A549 (cell line): Measurements from ENCODE around the gene FAM219B. TPM values are rescaled to one million over a fixed set of nuclear protein-coding genes. Genes with fewer than 3 reads are reported as not detected.
A peak's percentile ranks its signal among the peaks of the same experiment; 100 is the strongest.

Experiments used
- ATAC-seq, 2 experiments: fragments of 200-7000 bp in 1 of 2; fragments of >200 bp in 1 of 2; cut with Nextera tagmentation in 1 of 2; cut with Tn5 transposase in 1 of 2; 3 replicates each; pipeline versions ENCODE4 v1.8.0 to v1.9.1; 2018 to 2020; ENCODE audit warnings: mild to moderate bottlenecking in 1 of 2, moderate library complexity in 1 of 2
- CTCF ChIA-PET: fragments of 300-600 bp; sonication (Branson Sonifier 250); formaldehyde crosslinking; extraction: SDS; loops from one replicate; lab custom pipeline; 2021; ENCODE audit warnings: antibody characterized with exemption, inconsistent platforms; lab: Yijun Ruan, JAX
- POLR2A ChIA-PET: fragments of 350-600 bp; formaldehyde crosslinking; extraction: SDS; loops from one replicate; lab custom pipeline; 2021; ENCODE audit warnings: antibody characterized with exemption, inconsistent platforms; lab: Yijun Ruan, JAX
- DNase-seq, 2 experiments: peaks; one replicate each; pipeline versions ENCODE4 v3.0.0 to v3.0.0-alpha.2; 2011 to 2016; ENCODE audit warnings: low read depth in 1 of 2, low spot score in 1 of 2
- FAIRE-seq: peaks from 2 replicates; lab custom pipeline; 2011; peaks lifted over from hg19 to GRCh38; lab: Jason Lieb, UNC
- H3K27ac ChIP-seq, 2 experiments: fragments of >200 bp; sonication (Bioruptor Twin); formaldehyde crosslinking; 3 replicates each; pipeline ENCODE4 v1.5.1; 2016 to 2017
- H3K4me1 ChIP-seq: fragments of >200 bp; sonication (Bioruptor Twin); formaldehyde crosslinking; 3 replicates; pipeline ENCODE4 v1.6.1; 2016
- H3K4me2 ChIP-seq: fragments of >200 bp; sonication (Bioruptor Twin); formaldehyde crosslinking; 3 replicates; pipeline ENCODE4 v1.6.1; 2016
- H3K4me3 ChIP-seq: fragments of >200 bp; sonication (Bioruptor Twin); formaldehyde crosslinking; 3 replicates; pipeline ENCODE4 v1.5.1; 2016
- H3K9me3 ChIP-seq: fragments of >200 bp; sonication (Bioruptor Twin); formaldehyde crosslinking; 3 replicates; pipeline ENCODE4 v1.6.1; 2016
- BHLHE40 ChIP-seq: IDR thresholded peaks from 2 replicates; pipeline ENCODE4 v1.6.1; 2012; ENCODE audit warnings: low read depth, low read length, inconsistent platforms
- CBX2 ChIP-seq: fragments of 200-600 bp; sonication (generic); IDR thresholded peaks from 2 replicates; pipeline ENCODE4 v1.6.1; 2016; ENCODE audit warnings: low read depth, mild to moderate bottlenecking, borderline replicate concordance
- CBX8 ChIP-seq: fragments of 200-600 bp; sonication (generic); IDR thresholded peaks from 2 replicates; pipeline ENCODE4 v1.6.1; 2016
- CEBPB ChIP-seq, 2 experiments: fragments of >200 bp in 1 of 2; sonication (Bioruptor Twin) in 1 of 2; formaldehyde crosslinking in 1 of 2; IDR thresholded peaks; 2 replicates each; pipeline ENCODE4 v1.6.1; 2012 to 2016
- EP300 ChIP-seq, 2 experiments: fragments of >200 bp; sonication (Bioruptor Twin); formaldehyde crosslinking; IDR thresholded peaks; 2 replicates in 1 of 2; 3 replicates in 1 of 2; pipeline ENCODE4 v1.6.1; 2016 to 2017
- ESRRA ChIP-seq: fragments of 150-350 bp; IDR thresholded peaks from 2 replicates; pipeline ENCODE4 v1.6.1; 2014; ENCODE audit warnings: mild to moderate bottlenecking, low read length, borderline replicate concordance
- FOSL2 ChIP-seq, 2 experiments: fragments of 450-650 bp in 1 of 2; fragments of >200 bp in 1 of 2; sonication (Bioruptor Twin) in 1 of 2; formaldehyde crosslinking; IDR thresholded peaks; 2 replicates each; pipeline versions ENCODE4 v1.5.0 to v1.6.1; 2016 to 2020; ENCODE audit warnings: mild to moderate bottlenecking in 1 of 2, moderate library complexity in 1 of 2
- FOXS1 ChIP-seq: fragments of 250-450 bp; sonication (Bioruptor Pico); IDR thresholded peaks from 2 replicates; pipeline ENCODE4 v1.5.0; 2020; ENCODE audit warnings: mild to moderate bottlenecking, moderate library complexity
- HOXA7 ChIP-seq: fragments of 250-450 bp; sonication (Bioruptor Pico); IDR thresholded peaks from 2 replicates; pipeline ENCODE4 v1.5.0; 2020; ENCODE audit warnings: mild to moderate bottlenecking, moderate library complexity
- MAFK ChIP-seq: fragments of 450-650 bp; IDR thresholded peaks from 2 replicates; pipeline ENCODE4 v1.6.1; 2014; ENCODE audit not compliant: partially characterized antibody
- NFE2L2 ChIP-seq: fragments of 150-350 bp; conservative IDR thresholded peaks from 2 replicates; pipeline ENCODE4 v1.6.1; 2014; ENCODE audit warnings: low read length
- RARB ChIP-seq: fragments of 250-450 bp; sonication (Bioruptor Pico); IDR thresholded peaks from 2 replicates; pipeline ENCODE4 v1.8.0; 2021; ENCODE audit warnings: mild to moderate bottlenecking, moderate library complexity
- RFX5 ChIP-seq: fragments of 450-650 bp; IDR thresholded peaks from 2 replicates; pipeline ENCODE4 v1.7.1; 2014; ENCODE audit warnings: antibody characterized with exemption, mild to moderate bottlenecking, moderate library complexity
- SREBF2 ChIP-seq: fragments of 450-650 bp; IDR thresholded peaks from 2 replicates; pipeline ENCODE4 v1.6.1; 2014; ENCODE audit warnings: mild to moderate bottlenecking, moderate library complexity
- TP53 ChIP-seq: fragments of 250-450 bp; sonication (Bioruptor Pico); IDR thresholded peaks from 2 replicates; pipeline ENCODE4 v1.5.0; 2021; ENCODE audit warnings: mild to moderate bottlenecking, moderate library complexity
- WGBS: methylation state at CpG from one replicate; pipeline ENCODE4 v1.1.6; 2017; ENCODE audit errors: missing lambda C conversion rate; 5-methylcytosine and 5-hydroxymethylcytosine counted together
- polyA plus RNA-seq, 4 experiments: library from polyadenylated mRNA; depleted of rRNA in 3 of 4; stranded (reverse); fragments of >200 nt; fragmentation: RNase III in 1 of 4; extraction: RNeasy Plus Mini Kit Qiagen cat#74134 plus additional on column Dnase treatment in 1 of 4; gene quantifications; 2 replicates in 3 of 4; 3 replicates in 1 of 4; pipeline ENCODE4 v1.2.3, GENCODE V29; 2011 to 2017
- TF ChIP-seq, protein P1 (sequence below): fragments of 150-350 bp; IDR thresholded peaks from 2 replicates; pipeline ENCODE4 v1.6.1; 2014; ENCODE audit warnings: low read depth, mild to moderate bottlenecking, low read length
- TF ChIP-seq, protein P2 (sequence below): fragments of 250-450 bp; sonication (Bioruptor Pico); IDR thresholded peaks from 2 replicates; pipeline ENCODE4 v1.5.0; 2021; ENCODE audit warnings: mild to moderate bottlenecking, moderate library complexity, borderline replicate concordance
- TF ChIP-seq, protein P3 (sequence below): fragments of >200 bp; sonication (Bioruptor Twin); formaldehyde crosslinking; IDR thresholded peaks from 3 replicates; pipeline ENCODE4 v1.5.1; 2016
- TF ChIP-seq, protein P4 (sequence below): IDR thresholded peaks from 2 replicates; pipeline ENCODE4 v1.6.1; 2012; ENCODE audit warnings: low read depth, borderline replicate concordance
- TF ChIP-seq, protein P5 (sequence below): fragments of 250-450 bp; sonication (Bioruptor Pico); IDR thresholded peaks from 2 replicates; pipeline ENCODE4 v1.5.0; 2020; ENCODE audit warnings: low read depth, mild to moderate bottlenecking, moderate library complexity

Gene FAM219B
- polyA plus RNA-seq, 2 of the 4 experiments (the other 2 are of a cell fraction) = 36.9 to 46.2 TPM

DNA sequence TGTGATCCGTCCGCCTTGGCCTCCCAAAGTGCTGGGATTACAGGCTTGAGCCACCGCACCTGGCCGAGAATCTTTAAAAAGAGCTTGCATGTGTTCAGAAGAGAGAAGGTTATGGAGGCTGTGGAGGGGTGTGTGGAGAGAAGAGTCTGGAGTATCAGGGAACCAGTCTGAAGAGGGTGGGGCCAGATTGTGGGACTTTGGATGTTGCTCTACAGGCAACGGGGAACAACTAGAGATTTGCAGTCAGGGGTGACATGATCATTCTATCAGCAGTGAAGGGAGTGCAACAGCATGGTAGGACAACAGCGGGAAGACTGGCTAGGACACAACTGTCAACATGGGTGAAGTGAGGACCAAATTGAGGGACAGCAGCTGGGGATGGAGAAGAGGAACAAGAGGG is 42.4 kb downstream of the FAM219B start:
- no peak for DNase-seq
- TF ChIP-seq TP53 (CRISPR knock-in tag) (no peak), CBX2 (no peak), MAFK (no peak), CEBPB (IDR thresholded peaks at IDR 0.05) (no peak), FOXS1 (no peak), HOXA7 (CRISPR knock-in tag) (no peak)
- TF ChIP-seq, protein P1, sequence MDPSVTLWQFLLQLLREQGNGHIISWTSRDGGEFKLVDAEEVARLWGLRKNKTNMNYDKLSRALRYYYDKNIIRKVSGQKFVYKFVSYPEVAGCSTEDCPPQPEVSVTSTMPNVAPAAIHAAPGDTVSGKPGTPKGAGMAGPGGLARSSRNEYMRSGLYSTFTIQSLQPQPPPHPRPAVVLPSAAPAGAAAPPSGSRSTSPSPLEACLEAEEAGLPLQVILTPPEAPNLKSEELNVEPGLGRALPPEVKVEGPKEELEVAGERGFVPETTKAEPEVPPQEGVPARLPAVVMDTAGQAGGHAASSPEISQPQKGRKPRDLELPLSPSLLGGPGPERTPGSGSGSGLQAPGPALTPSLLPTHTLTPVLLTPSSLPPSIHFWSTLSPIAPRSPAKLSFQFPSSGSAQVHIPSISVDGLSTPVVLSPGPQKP = no peak
- TF ChIP-seq, protein P2, sequence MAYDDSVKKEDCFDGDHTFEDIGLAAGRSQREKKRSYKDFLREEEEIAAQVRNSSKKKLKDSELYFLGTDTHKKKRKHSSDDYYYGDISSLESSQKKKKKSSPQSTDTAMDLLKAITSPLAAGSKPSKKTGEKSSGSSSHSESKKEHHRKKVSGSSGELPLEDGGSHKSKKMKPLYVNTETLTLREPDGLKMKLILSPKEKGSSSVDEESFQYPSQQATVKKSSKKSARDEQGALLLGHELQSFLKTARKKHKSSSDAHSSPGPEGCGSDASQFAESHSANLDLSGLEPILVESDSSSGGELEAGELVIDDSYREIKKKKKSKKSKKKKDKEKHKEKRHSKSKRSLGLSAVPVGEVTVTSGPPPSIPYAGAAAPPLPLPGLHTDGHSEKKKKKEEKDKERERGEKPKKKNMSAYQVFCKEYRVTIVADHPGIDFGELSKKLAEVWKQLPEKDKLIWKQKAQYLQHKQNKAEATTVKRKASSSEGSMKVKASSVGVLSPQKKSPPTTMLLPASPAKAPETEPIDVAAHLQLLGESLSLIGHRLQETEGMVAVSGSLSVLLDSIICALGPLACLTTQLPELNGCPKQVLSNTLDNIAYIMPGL (CRISPR knock-in tag) = no peak
- TF ChIP-seq, all 56 proteins: peak for 0
- no peak overlapping the region for H3K4me2 ChIP-seq
- H3K9me3 ChIP-seq = no peaks in the 10 kb centered on the region
- no peak overlapping the region; a peak in 1 of 6 replicates for H3K27ac ChIP-seq
- no peak for FAIRE-seq
- CTCF ChIA-PET = interaction anchor here (0.5 to 2.2 kb wide), 6 partner anchors 11 to 201 kb away, joined by 3 to 12 read pairs (median 4); partner anchors contain the start of gene ULK3
- POLR2A ChIA-PET = interaction anchor here (2.4 kb wide), 1 partner anchor 9 kb away, joined by 5 read pairs; the partner anchor contains the start of gene SCAMP2
- peaks cover 48% of the 10 kb centered on the region for H3K4me1 ChIP-seq
- WGBS = 97% methylated on average over 6 of the region's 6 CpGs
- no peak for ATAC-seq
- H3K4me3 ChIP-seq = no peak overlapping the region

DNA sequence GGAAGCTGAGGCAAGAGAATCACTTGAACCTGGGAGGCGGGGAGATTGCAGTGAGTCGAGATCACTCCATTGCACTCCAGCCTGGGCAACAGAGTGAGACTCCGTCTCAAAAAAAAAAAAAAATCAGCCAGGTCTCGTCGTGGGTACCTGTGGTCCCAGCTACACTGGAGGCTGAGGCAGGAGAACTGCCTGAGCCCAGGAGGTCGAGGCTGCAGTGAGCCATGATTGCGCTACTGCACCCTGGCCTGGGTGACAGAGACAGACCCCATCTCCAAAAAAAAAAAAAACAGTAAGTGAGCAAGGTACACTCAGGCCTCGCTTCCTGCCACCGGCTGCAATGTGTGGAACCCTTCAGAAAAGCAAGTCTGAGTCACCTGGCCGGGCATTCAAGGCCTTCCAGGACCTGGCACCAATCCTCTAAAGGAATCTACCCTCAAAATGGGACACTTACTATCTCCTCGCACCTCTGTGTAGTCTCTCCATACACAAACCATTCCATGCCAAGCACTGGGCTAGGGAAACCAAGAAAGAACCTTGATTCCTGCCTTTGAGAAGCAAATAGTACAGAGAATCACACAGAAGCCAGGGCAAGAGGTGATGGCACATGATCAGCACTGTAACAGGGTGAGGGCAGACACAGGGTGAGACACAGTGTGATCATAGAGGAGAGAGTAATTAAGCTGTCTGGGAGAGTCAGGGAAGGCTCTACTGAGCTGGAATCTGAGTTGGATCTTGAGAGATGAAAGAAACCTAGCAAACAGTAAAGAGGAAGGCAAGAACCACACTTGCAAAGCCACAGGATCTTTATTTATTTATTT is 43.2 kb downstream of the FAM219B start:
- Histone ChIP-seq H3K9me3 (no peaks in the 10 kb centered on the region), H3K4me1 (peaks cover 48% of the 10 kb centered on the region), H3K27ac (peak overlapping the region in 1 of 2 experiments; percentile 53; a peak in 3 of 6 replicates), H3K4me2 (no peak overlapping the region), H3K4me3 (no peak overlapping the region)
- ChIA-PET CTCF (interaction anchor here (0.5 to 2.2 kb wide), 8 partner anchors 7 to 1026 kb away, joined by 3 to 12 read pairs (median 3); partner anchors contain the start of gene ULK3), POLR2A (interaction anchor here (2.4 kb wide), 1 partner anchor 10 kb away, joined by 5 read pairs; the partner anchor contains the start of gene SCAMP2)
- TF ChIP-seq BHLHE40 (no peak), NFE2L2 (no peak), CBX2 (no peak), SREBF2 (no peak), RARB (no peak), EP300 (IDR thresholded peaks at IDR 0.05) (no peak), RFX5 (no peak), CBX8 (no peak), FOSL2 (IDR thresholded peaks at IDR 0.05) (no peak), FOSL2 (CRISPR knock-in tag; IDR thresholded peaks at IDR 0.05) (no peak), ESRRA (no peak)
- TF ChIP-seq, protein P3, sequence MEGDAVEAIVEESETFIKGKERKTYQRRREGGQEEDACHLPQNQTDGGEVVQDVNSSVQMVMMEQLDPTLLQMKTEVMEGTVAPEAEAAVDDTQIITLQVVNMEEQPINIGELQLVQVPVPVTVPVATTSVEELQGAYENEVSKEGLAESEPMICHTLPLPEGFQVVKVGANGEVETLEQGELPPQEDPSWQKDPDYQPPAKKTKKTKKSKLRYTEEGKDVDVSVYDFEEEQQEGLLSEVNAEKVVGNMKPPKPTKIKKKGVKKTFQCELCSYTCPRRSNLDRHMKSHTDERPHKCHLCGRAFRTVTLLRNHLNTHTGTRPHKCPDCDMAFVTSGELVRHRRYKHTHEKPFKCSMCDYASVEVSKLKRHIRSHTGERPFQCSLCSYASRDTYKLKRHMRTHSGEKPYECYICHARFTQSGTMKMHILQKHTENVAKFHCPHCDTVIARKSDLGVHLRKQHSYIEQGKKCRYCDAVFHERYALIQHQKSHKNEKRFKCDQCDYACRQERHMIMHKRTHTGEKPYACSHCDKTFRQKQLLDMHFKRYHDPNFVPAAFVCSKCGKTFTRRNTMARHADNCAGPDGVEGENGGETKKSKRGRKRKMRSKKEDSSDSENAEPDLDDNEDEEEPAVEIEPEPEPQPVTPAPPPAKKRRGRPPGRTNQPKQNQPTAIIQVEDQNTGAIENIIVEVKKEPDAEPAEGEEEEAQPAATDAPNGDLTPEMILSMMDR = no peak
- TF ChIP-seq, protein P4, sequence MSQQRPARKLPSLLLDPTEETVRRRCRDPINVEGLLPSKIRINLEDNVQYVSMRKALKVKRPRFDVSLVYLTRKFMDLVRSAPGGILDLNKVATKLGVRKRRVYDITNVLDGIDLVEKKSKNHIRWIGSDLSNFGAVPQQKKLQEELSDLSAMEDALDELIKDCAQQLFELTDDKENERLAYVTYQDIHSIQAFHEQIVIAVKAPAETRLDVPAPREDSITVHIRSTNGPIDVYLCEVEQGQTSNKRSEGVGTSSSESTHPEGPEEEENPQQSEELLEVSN = no peak
- TF ChIP-seq, protein P5, sequence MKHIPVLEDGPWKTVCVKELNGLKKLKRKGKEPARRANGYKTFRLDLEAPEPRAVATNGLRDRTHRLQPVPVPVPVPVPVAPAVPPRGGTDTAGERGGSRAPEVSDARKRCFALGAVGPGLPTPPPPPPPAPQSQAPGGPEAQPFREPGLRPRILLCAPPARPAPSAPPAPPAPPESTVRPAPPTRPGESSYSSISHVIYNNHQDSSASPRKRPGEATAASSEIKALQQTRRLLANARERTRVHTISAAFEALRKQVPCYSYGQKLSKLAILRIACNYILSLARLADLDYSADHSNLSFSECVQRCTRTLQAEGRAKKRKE (CRISPR knock-in tag) = no peak
- no peak for FAIRE-seq
- no peak for DNase-seq
- WGBS = 68% methylated on average over 11 of the region's 11 CpGs
- ATAC-seq = peak; percentile 49 to 57; a peak in 4 of 6 replicates
